WTC11 (cell line): Measurements from ENCODE around the gene IMPDH1. TPM values are rescaled to one million over a fixed set of nuclear protein-coding genes. Genes with fewer than 3 reads are reported as not detected.
A peak's percentile ranks its signal among the peaks of the same experiment; 100 is the strongest.

Experiments
- ATAC-seq: fragments of 200-7000 bp; cut with Tn5 transposase; 2 replicates; pipeline ENCODE4 v1.10.0; 2021; ENCODE audit warnings: mild to moderate bottlenecking, moderate library complexity
- CTCF ChIA-PET: fragments of 300-600 bp; sonication (Branson Sonifier 250); formaldehyde crosslinking; loops from one replicate; lab custom pipeline; 2021; ENCODE audit warnings: antibody characterized with exemption; lab: Charles Lee
- POLR2A ChIA-PET: fragments of 350-600 bp; sonication (Branson Sonifier 250); formaldehyde crosslinking; loops from one replicate; lab custom pipeline; 2021; ENCODE audit warnings: antibody characterized with exemption; lab: Charles Lee
- DNase-seq: peaks from one replicate; pipeline ENCODE4 v3.0.0; 2021; ENCODE audit warnings: low spot score
- H3K27ac Mint-ChIP-seq: 2 replicates; pipeline ENCODE4 v1.8.0; 2021; ENCODE audit warnings: mixed read lengths
- H3K27me3 Mint-ChIP-seq: 2 replicates; pipeline ENCODE4 v1.8.0; 2021; ENCODE audit warnings: low read depth, mild to moderate bottlenecking, moderate library complexity, mixed read lengths
- H3K36me3 Mint-ChIP-seq: 2 replicates; pipeline ENCODE4 v1.8.0; 2021; ENCODE audit warnings: mixed read lengths
- H3K4me1 Mint-ChIP-seq: 2 replicates; pipeline ENCODE4 v1.8.0; 2022; ENCODE audit warnings: mixed read lengths
- H3K4me3 Mint-ChIP-seq: 2 replicates; pipeline ENCODE4 v1.8.0; 2021; ENCODE audit warnings: mild to moderate bottlenecking, moderate library complexity, mixed read lengths
- H3K9me3 Mint-ChIP-seq: 2 replicates; pipeline ENCODE4 v1.8.0; 2021; ENCODE audit warnings: mixed read lengths
- CREB1 ChIP-seq: sonication (generic); formaldehyde crosslinking; IDR thresholded peaks from 2 replicates; pipeline ENCODE4 v1.8.0; 2023; ENCODE audit warnings: mild to moderate bottlenecking, missing genetic modification reagents
- ESRRA ChIP-seq: sonication (generic); formaldehyde crosslinking; IDR thresholded peaks from 2 replicates; pipeline ENCODE4 v1.8.1; 2022; ENCODE audit warnings: mild to moderate bottlenecking, missing genetic modification reagents, borderline replicate concordance
- JUN ChIP-seq: sonication (generic); formaldehyde crosslinking; IDR thresholded peaks from 2 replicates; pipeline ENCODE4 v1.8.0; 2023; ENCODE audit warnings: mild to moderate bottlenecking, missing genetic modification reagents
- NFE2L1 ChIP-seq: sonication (generic); formaldehyde crosslinking; IDR thresholded peaks from 2 replicates; pipeline ENCODE4 v1.8.1; 2023; ENCODE audit warnings: missing genetic modification reagents
- NFYB ChIP-seq: sonication (generic); formaldehyde crosslinking; conservative IDR thresholded peaks from 2 replicates; pipeline ENCODE4 v1.8.0; 2022; ENCODE audit warnings: low read depth, missing genetic modification reagents
- SP1 ChIP-seq: sonication (generic); formaldehyde crosslinking; conservative IDR thresholded peaks from 2 replicates; pipeline ENCODE4 v1.8.1; 2022; ENCODE audit warnings: missing genetic modification reagents
- TEAD1 ChIP-seq: sonication (generic); formaldehyde crosslinking; IDR thresholded peaks from 2 replicates; pipeline ENCODE4 v1.8.0; 2022; ENCODE audit warnings: mild to moderate bottlenecking, missing genetic modification reagents
- ZNF121 ChIP-seq: sonication (generic); formaldehyde crosslinking; IDR thresholded peaks from 2 replicates; pipeline ENCODE4 v1.8.0; 2023; ENCODE audit warnings: missing genetic modification reagents
- ZNF423 ChIP-seq: fragments of 250-450 bp; sonication (Bioruptor Pico); IDR thresholded peaks from 2 replicates; pipeline ENCODE4 v2.1.2; 2022; ENCODE audit warnings: mild to moderate bottlenecking, moderate library complexity
- total RNA-seq: library from RNA; stranded (reverse); gene quantifications from 3 replicates; pipeline ENCODE4 v1.2.3, GENCODE V29; 2021
- TF ChIP-seq, protein P1 (sequence below): sonication (generic); formaldehyde crosslinking; IDR thresholded peaks from 2 replicates; pipeline ENCODE4 v1.8.0; 2023; ENCODE audit warnings: mild to moderate bottlenecking, missing genetic modification reagents
- TF ChIP-seq, protein P2 (sequence below): fragments of 250-450 bp; sonication (Bioruptor Pico); IDR thresholded peaks from 2 replicates; pipeline ENCODE4 v1.9.0; 2021; ENCODE audit warnings: moderate library complexity, mild to moderate bottlenecking, inconsistent platforms, borderline replicate concordance
- TF ChIP-seq, protein P3 (sequence below): fragments of 200-600 bp; IDR thresholded peaks from 2 replicates; pipeline ENCODE4 v1.8.0; 2022; ENCODE audit warnings: antibody characterized with exemption
- TF ChIP-seq, protein P4 (sequence below): sonication (generic); formaldehyde crosslinking; IDR thresholded peaks from 2 replicates; pipeline ENCODE4 v1.8.1; 2022; ENCODE audit warnings: low read depth, missing genetic modification reagents, borderline replicate concordance
- TF ChIP-seq, protein P5 (sequence below): sonication (generic); formaldehyde crosslinking; IDR thresholded peaks from 2 replicates; pipeline ENCODE4 v1.8.0; 2022; ENCODE audit warnings: mild to moderate bottlenecking, missing genetic modification reagents
- TF ChIP-seq, protein P6 (sequence below): sonication (generic); formaldehyde crosslinking; IDR thresholded peaks from 2 replicates; pipeline ENCODE4 v1.8.0; 2023; ENCODE audit warnings: missing genetic modification reagents

IMPDH1 gene
- total RNA-seq, 1 experiment from 2014 or later = 54.2 TPM

DNA sequence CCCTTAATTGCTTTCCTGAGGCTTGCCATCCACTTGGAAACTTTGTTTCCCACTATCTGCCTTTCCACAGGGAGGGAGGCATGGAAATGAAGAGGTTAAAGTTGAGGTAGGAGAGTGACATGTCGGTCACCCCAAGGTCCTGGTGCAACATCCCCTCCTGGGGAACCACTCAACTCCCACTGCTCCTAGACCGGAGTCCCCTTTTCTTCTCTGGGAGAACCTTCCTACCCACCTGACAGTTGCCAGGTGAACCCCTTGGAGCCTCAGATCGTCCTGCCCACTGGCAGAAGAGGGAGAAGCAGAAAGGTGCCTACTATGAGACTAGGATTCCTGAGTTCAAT, 21.7 kb downstream of the IMPDH1 start:
- ATAC-seq = no peak
- TF ChIP-seq, protein P1, sequence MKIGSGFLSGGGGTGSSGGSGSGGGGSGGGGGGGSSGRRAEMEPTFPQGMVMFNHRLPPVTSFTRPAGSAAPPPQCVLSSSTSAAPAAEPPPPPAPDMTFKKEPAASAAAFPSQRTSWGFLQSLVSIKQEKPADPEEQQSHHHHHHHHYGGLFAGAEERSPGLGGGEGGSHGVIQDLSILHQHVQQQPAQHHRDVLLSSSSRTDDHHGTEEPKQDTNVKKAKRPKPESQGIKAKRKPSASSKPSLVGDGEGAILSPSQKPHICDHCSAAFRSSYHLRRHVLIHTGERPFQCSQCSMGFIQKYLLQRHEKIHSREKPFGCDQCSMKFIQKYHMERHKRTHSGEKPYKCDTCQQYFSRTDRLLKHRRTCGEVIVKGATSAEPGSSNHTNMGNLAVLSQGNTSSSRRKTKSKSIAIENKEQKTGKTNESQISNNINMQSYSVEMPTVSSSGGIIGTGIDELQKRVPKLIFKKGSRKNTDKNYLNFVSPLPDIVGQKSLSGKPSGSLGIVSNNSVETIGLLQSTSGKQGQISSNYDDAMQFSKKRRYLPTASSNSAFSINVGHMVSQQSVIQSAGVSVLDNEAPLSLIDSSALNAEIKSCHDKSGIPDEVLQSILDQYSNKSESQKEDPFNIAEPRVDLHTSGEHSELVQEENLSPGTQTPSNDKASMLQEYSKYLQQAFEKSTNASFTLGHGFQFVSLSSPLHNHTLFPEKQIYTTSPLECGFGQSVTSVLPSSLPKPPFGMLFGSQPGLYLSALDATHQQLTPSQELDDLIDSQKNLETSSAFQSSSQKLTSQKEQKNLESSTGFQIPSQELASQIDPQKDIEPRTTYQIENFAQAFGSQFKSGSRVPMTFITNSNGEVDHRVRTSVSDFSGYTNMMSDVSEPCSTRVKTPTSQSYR = no peak
- TF ChIP-seq, protein P2, sequence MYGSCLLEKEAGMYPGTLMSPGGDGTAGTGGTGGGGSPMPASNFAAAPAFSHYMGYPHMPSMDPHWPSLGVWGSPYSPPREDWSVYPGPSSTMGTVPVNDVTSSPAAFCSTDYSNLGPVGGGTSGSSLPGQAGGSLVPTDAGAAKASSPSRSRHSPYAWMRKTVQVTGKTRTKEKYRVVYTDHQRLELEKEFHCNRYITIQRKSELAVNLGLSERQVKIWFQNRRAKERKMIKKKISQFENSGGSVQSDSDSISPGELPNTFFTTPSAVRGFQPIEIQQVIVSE (CRISPR knock-in tag) = no peak
- TF ChIP-seq, protein P3, sequence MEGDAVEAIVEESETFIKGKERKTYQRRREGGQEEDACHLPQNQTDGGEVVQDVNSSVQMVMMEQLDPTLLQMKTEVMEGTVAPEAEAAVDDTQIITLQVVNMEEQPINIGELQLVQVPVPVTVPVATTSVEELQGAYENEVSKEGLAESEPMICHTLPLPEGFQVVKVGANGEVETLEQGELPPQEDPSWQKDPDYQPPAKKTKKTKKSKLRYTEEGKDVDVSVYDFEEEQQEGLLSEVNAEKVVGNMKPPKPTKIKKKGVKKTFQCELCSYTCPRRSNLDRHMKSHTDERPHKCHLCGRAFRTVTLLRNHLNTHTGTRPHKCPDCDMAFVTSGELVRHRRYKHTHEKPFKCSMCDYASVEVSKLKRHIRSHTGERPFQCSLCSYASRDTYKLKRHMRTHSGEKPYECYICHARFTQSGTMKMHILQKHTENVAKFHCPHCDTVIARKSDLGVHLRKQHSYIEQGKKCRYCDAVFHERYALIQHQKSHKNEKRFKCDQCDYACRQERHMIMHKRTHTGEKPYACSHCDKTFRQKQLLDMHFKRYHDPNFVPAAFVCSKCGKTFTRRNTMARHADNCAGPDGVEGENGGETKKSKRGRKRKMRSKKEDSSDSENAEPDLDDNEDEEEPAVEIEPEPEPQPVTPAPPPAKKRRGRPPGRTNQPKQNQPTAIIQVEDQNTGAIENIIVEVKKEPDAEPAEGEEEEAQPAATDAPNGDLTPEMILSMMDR = no peak
- TF ChIP-seq, protein P4, sequence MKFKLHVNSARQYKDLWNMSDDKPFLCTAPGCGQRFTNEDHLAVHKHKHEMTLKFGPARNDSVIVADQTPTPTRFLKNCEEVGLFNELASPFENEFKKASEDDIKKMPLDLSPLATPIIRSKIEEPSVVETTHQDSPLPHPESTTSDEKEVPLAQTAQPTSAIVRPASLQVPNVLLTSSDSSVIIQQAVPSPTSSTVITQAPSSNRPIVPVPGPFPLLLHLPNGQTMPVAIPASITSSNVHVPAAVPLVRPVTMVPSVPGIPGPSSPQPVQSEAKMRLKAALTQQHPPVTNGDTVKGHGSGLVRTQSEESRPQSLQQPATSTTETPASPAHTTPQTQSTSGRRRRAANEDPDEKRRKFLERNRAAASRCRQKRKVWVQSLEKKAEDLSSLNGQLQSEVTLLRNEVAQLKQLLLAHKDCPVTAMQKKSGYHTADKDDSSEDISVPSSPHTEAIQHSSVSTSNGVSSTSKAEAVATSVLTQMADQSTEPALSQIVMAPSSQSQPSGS (CRISPR knock-in tag) = no peak
- TF ChIP-seq SP1 = no peak
- TF ChIP-seq ZNF121 (CRISPR knock-in tag) = no peak
- TF ChIP-seq ZNF423 (CRISPR knock-in tag) = no peak
- TF ChIP-seq, protein P5, sequence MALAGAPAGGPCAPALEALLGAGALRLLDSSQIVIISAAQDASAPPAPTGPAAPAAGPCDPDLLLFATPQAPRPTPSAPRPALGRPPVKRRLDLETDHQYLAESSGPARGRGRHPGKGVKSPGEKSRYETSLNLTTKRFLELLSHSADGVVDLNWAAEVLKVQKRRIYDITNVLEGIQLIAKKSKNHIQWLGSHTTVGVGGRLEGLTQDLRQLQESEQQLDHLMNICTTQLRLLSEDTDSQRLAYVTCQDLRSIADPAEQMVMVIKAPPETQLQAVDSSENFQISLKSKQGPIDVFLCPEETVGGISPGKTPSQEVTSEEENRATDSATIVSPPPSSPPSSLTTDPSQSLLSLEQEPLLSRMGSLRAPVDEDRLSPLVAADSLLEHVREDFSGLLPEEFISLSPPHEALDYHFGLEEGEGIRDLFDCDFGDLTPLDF (CRISPR knock-in tag) = no peak
- no peak for TF ChIP-seq NFYB (CRISPR knock-in tag)
- no peak for TF ChIP-seq CREB1 (CRISPR knock-in tag)
- TF ChIP-seq NFE2L1 (CRISPR knock-in tag) = no peak
- TF ChIP-seq, protein P6, sequence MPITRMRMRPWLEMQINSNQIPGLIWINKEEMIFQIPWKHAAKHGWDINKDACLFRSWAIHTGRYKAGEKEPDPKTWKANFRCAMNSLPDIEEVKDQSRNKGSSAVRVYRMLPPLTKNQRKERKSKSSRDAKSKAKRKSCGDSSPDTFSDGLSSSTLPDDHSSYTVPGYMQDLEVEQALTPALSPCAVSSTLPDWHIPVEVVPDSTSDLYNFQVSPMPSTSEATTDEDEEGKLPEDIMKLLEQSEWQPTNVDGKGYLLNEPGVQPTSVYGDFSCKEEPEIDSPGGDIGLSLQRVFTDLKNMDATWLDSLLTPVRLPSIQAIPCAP (CRISPR knock-in tag) = no peak
- TF ChIP-seq JUN (CRISPR knock-in tag) = no peak
- TF ChIP-seq ESRRA (CRISPR knock-in tag) = no peak
- TF ChIP-seq TEAD1 (CRISPR knock-in tag) = no peak
- Mint-ChIP-seq H3K9me3 (no peaks in the 10 kb centered on the region), H3K4me3 (no peak overlapping the region), H3K4me1 (peaks cover 13% of the 10 kb centered on the region), H3K27ac (no peak overlapping the region), H3K27me3 (peaks cover 25% of the 10 kb centered on the region), H3K36me3 (no peaks in the 10 kb centered on the region)
- CTCF ChIA-PET = interaction anchor here (0.5 to 5.8 kb wide), 34 partner anchors 7 to 522 kb away, joined by 3 to 138 read pairs (median 4); partner anchors contain the start of genes KCP and RBM28
- no peak for DNase-seq
- POLR2A ChIA-PET = interaction anchor here (0.5 to 1.1 kb wide), 2 partner anchors 20 to 35 kb away, joined by 3 read pairs; no protein-coding TSS in a partner anchor

DNA sequence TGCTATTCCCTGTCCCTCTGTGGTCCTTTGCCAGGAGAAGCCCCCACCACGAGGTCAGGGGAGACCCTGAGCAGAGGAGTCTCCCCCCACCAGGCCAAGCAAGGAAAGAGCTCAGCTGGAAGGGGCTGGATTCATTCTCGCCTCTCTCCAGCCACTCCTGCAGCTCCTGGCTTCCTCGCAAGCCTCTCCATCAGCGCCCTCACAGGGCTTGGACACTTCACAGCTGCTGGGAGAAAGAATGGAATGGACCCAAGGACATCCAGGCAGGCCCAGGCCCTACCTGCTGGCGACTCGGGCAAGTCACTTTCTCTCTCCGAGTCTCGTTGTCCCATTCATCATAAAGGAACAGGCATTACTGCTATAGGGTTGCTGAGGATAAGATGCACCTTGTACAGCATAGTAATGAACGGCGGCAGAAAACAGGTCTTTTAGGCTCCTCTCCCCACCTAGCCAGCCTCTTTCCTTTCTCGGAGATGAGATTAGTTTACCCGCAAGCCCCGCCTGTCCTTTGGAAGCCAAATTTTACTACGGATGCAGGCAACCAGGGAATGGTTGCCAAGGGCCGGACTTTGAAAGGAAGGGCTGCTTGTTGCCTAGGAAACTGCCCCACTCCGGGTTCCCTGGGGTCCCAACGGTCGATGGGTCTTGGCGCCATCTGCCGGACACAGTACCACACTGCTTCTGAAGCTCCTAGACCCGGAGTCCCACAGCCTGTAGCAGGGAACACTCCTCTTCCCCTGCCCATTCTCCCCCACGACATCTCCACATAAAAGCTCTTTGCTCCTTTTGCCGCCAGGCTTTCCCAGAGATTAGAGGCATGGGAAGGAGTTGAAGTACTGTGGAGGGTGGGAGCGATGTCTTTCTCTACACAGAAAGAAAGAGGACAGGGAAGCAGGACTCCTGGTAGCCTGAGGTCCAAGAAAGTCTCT, 22.3 kb downstream of the IMPDH1 start:
- H3K27ac Mint-ChIP-seq = no peak overlapping the region
- H3K9me3 Mint-ChIP-seq = no peaks in the 10 kb centered on the region
- no peaks in the 10 kb centered on the region for H3K36me3 Mint-ChIP-seq
- POLR2A ChIA-PET = interaction anchor here (0.5 to 1.1 kb wide), 2 partner anchors 19 to 34 kb away, joined by 3 read pairs; no protein-coding TSS in a partner anchor
- ATAC-seq = peak; percentile 88
- TF ChIP-seq ZNF423 (CRISPR knock-in tag) = no peak
- TF ChIP-seq, protein P3 = peak; percentile 73
- no peak overlapping the region for H3K4me3 Mint-ChIP-seq
- peak; percentile 94 for DNase-seq
- H3K4me1 Mint-ChIP-seq = peaks cover 13% of the 10 kb centered on the region
- CTCF ChIA-PET = interaction anchor here (0.5 to 5.8 kb wide), 37 partner anchors 8 to 523 kb away, joined by 3 to 138 read pairs (median 4); partner anchors contain the start of genes KCP and RBM28
- H3K27me3 Mint-ChIP-seq = peaks cover 25% of the 10 kb centered on the region
